ENCODE measurements around the gene PDE1A. TPM values are rescaled to one million over a fixed set of nuclear protein-coding genes. Genes with fewer than 3 reads are reported as not detected.

The PDE1A gene
- polyA plus RNA-seq, 2 of the 4 experiments (the other 2 are of a cell fraction) = 0.28 to 3.2 TPM

DNA sequence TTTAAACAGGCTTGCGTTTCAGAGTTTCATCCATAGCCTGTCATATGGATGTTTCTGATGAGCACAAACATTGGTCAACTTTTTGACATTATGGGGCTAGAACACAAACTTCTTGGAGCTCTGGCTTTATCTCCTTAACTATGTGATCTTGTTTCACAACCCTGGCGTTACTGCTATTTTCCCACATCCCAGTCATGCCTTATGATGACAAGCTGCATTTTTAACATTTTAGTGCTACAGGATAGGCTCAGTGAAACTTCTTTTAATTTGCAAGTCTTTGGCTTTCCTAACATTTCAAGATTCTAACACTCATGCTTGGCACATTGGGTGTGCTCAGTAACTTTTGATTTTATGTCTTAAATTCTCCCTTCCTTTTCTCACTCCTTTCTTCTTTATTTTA lies 21.0 kb upstream of the PDE1A start:
- ChIA-PET POLR2A (no interaction called here), CTCF (no interaction called here)
- WGBS (ENCODE audit: missing lambda C conversion rate) = 70% methylated on average over 2 of the region's 2 CpGs
- Histone ChIP-seq H3K4me1 (peaks cover 17% of the 10 kb centered on the region; the same call in 2 of the 3 replicates), H3K9me3 (no peaks in the 10 kb centered on the region), H3K4me3 (no peak overlapping the region), H3K4me2 (no peak overlapping the region), H3K27ac (no peak overlapping the region)
- TF ChIP-seq JUNB (IDR thresholded peaks at IDR 0.05) (no peak), ZNF302 (CRISPR knock-in tag; IDR thresholded peaks at IDR 0.05) (no peak), JUN (IDR thresholded peaks at IDR 0.05) (no peak), MAZ (IDR thresholded peaks at IDR 0.05; ENCODE audit: borderline replicate concordance, low read depth, low read length) (no peak), TFCP2L1 (CRISPR knock-in tag; IDR thresholded peaks at IDR 0.05) (no peak), CBX8 (IDR thresholded peaks at IDR 0.05) (no peak), ZSCAN20 (CRISPR knock-in tag; IDR thresholded peaks at IDR 0.05) (no peak), HOXB5 (CRISPR knock-in tag; IDR thresholded peaks at IDR 0.05) (no peak), HOXA7 (CRISPR knock-in tag; IDR thresholded peaks at IDR 0.05) (no peak), ESRRA (IDR thresholded peaks at IDR 0.05; ENCODE audit: borderline replicate concordance, low read length) (no peak), BHLHE40 (IDR thresholded peaks at IDR 0.05; ENCODE audit: low read depth, low read length) (no peak)
- TF ChIP-seq, protein P1, sequence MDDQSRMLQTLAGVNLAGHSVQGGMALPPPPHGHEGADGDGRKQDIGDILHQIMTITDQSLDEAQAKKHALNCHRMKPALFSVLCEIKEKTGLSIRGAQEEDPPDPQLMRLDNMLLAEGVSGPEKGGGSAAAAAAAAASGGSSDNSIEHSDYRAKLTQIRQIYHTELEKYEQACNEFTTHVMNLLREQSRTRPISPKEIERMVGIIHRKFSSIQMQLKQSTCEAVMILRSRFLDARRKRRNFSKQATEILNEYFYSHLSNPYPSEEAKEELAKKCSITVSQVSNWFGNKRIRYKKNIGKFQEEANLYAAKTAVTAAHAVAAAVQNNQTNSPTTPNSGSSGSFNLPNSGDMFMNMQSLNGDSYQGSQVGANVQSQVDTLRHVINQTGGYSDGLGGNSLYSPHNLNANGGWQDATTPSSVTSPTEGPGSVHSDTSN (IDR thresholded peaks at IDR 0.05) = no peak
- TF ChIP-seq, protein P2, sequence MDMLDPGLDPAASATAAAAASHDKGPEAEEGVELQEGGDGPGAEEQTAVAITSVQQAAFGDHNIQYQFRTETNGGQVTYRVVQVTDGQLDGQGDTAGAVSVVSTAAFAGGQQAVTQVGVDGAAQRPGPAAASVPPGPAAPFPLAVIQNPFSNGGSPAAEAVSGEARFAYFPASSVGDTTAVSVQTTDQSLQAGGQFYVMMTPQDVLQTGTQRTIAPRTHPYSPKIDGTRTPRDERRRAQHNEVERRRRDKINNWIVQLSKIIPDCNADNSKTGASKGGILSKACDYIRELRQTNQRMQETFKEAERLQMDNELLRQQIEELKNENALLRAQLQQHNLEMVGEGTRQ (IDR thresholded peaks at IDR 0.05) = no peak
- TF ChIP-seq, protein P3, sequence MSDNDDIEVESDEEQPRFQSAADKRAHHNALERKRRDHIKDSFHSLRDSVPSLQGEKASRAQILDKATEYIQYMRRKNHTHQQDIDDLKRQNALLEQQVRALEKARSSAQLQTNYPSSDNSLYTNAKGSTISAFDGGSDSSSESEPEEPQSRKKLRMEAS (IDR thresholded peaks at IDR 0.05) = no peak
- ATAC-seq (no peak), FAIRE-seq (peak; percentile 36), DNase-seq (ENCODE audit: low read depth in 1 of 2, low spot score in 1 of 2) (no peak)

DNA sequence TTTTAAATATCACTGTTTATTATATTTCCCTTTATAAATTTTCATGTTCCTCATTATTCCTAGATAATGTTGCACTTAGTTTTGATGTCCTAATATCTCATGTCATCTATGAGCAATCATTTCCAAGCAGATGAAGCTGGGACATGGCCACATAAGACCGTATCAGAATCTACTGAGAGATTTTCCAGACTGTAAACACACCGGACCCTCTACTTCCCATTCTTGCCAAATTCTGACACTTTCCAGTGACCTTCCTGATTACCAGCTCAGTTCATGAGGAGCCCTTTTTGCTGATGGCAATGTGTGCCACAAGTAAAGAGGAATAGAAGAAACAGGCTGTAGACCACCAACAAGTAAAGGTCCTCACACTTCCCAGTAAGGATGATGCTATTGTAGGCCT lies 20.3 kb upstream of the PDE1A start:
- POLR2A ChIA-PET = no interaction called here
- FAIRE-seq (no peak), ATAC-seq (no peak), DNase-seq (ENCODE audit: low read depth in 1 of 2, low spot score in 1 of 2) (no peak)
- Histone ChIP-seq H3K4me1 (peaks cover 17% of the 10 kb centered on the region; the same call in 2 of the 3 replicates), H3K4me3 (no peak overlapping the region), H3K27ac (no peak overlapping the region), H3K9me3 (no peaks in the 10 kb centered on the region), H3K4me2 (no peak overlapping the region)
- CTCF ChIA-PET = no interaction called here
- 73% methylated on average over 2 of the region's 2 CpGs for WGBS (ENCODE audit: missing lambda C conversion rate)
- TF ChIP-seq CBX8 (IDR thresholded peaks at IDR 0.05) (no peak), NPAS2 (CRISPR knock-in tag; IDR thresholded peaks at IDR 0.05; ENCODE audit: borderline replicate concordance) (no peak), EP300 (IDR thresholded peaks at IDR 0.05) (no peak), CHD4 (IDR thresholded peaks at IDR 0.05; ENCODE audit: borderline replicate concordance) (no peak), HEYL (CRISPR knock-in tag; IDR thresholded peaks at IDR 0.05) (no peak), ESRRA (IDR thresholded peaks at IDR 0.05; ENCODE audit: borderline replicate concordance, low read length) (no peak), ZC3H11A (IDR thresholded peaks at IDR 0.05) (no peak), MYC (IDR thresholded peaks at IDR 0.05; ENCODE audit: borderline replicate concordance, low read length) (no peak), HOXA7 (CRISPR knock-in tag; IDR thresholded peaks at IDR 0.05) (no peak), TFCP2L1 (CRISPR knock-in tag; IDR thresholded peaks at IDR 0.05) (no peak), POLR2AphosphoS2 (conservative IDR thresholded peaks at IDR 0.05; ENCODE audit: low read length) (no peak), NR3C1 (IDR thresholded peaks at IDR 0.05) (no peak)
- TF ChIP-seq, protein P4, sequence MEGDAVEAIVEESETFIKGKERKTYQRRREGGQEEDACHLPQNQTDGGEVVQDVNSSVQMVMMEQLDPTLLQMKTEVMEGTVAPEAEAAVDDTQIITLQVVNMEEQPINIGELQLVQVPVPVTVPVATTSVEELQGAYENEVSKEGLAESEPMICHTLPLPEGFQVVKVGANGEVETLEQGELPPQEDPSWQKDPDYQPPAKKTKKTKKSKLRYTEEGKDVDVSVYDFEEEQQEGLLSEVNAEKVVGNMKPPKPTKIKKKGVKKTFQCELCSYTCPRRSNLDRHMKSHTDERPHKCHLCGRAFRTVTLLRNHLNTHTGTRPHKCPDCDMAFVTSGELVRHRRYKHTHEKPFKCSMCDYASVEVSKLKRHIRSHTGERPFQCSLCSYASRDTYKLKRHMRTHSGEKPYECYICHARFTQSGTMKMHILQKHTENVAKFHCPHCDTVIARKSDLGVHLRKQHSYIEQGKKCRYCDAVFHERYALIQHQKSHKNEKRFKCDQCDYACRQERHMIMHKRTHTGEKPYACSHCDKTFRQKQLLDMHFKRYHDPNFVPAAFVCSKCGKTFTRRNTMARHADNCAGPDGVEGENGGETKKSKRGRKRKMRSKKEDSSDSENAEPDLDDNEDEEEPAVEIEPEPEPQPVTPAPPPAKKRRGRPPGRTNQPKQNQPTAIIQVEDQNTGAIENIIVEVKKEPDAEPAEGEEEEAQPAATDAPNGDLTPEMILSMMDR (IDR thresholded peaks at IDR 0.05) = no peak
- TF ChIP-seq, protein P5, sequence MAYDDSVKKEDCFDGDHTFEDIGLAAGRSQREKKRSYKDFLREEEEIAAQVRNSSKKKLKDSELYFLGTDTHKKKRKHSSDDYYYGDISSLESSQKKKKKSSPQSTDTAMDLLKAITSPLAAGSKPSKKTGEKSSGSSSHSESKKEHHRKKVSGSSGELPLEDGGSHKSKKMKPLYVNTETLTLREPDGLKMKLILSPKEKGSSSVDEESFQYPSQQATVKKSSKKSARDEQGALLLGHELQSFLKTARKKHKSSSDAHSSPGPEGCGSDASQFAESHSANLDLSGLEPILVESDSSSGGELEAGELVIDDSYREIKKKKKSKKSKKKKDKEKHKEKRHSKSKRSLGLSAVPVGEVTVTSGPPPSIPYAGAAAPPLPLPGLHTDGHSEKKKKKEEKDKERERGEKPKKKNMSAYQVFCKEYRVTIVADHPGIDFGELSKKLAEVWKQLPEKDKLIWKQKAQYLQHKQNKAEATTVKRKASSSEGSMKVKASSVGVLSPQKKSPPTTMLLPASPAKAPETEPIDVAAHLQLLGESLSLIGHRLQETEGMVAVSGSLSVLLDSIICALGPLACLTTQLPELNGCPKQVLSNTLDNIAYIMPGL (CRISPR knock-in tag; IDR thresholded peaks at IDR 0.05; ENCODE audit: borderline replicate concordance) = no peak
- TF ChIP-seq, protein P6, sequence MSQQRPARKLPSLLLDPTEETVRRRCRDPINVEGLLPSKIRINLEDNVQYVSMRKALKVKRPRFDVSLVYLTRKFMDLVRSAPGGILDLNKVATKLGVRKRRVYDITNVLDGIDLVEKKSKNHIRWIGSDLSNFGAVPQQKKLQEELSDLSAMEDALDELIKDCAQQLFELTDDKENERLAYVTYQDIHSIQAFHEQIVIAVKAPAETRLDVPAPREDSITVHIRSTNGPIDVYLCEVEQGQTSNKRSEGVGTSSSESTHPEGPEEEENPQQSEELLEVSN (IDR thresholded peaks at IDR 0.05; ENCODE audit: borderline replicate concordance, low read depth) = no peak
- TF ChIP-seq, protein P7, sequence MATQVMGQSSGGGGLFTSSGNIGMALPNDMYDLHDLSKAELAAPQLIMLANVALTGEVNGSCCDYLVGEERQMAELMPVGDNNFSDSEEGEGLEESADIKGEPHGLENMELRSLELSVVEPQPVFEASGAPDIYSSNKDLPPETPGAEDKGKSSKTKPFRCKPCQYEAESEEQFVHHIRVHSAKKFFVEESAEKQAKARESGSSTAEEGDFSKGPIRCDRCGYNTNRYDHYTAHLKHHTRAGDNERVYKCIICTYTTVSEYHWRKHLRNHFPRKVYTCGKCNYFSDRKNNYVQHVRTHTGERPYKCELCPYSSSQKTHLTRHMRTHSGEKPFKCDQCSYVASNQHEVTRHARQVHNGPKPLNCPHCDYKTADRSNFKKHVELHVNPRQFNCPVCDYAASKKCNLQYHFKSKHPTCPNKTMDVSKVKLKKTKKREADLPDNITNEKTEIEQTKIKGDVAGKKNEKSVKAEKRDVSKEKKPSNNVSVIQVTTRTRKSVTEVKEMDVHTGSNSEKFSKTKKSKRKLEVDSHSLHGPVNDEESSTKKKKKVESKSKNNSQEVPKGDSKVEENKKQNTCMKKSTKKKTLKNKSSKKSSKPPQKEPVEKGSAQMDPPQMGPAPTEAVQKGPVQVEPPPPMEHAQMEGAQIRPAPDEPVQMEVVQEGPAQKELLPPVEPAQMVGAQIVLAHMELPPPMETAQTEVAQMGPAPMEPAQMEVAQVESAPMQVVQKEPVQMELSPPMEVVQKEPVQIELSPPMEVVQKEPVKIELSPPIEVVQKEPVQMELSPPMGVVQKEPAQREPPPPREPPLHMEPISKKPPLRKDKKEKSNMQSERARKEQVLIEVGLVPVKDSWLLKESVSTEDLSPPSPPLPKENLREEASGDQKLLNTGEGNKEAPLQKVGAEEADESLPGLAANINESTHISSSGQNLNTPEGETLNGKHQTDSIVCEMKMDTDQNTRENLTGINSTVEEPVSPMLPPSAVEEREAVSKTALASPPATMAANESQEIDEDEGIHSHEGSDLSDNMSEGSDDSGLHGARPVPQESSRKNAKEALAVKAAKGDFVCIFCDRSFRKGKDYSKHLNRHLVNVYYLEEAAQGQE (IDR thresholded peaks at IDR 0.05) = no peak

All from A549 (cell line).